Measurements from ENCODE around the gene CTCFL.

DNA sequence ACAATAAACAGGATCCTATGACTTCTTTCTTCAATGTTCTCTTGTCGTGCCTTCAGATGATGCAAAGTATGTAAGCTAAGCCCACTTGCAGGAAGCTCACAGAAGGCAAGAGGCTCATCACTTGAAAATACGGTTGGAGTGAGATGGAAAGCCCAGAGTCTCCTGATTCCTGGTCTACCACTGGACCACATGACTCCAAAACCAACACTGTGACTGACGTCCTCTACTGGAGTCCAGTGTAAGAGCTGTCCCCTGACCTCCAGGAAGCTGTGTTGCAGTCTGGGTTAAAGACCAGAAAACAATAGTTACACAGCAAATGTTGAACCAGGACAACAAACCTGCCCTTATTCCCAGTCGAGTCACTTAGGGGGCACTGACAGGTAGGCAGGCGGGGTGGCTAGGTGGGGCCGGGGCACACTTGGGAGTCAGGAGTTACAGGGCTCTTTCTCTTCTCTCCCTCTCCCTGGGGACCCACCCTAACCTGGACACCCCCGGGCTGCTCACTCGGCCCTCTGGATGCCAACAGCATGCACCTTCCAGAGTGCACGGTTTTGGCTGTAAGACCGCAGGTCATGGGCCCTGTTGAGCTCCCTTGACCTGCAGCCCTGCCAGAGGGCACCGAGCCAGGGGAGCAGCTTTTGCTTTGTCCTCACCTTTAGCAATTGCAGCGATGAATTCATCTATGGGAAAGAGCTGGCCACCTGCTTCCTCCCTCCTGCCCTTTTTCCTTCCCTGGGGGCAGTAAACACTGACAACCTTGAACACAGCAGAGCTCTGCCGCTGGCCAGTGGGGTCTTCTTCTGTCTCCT, 43.4 kb upstream of the CTCFL start:
- TF ChIP-seq POLR2AphosphoS5 (IDR thresholded peaks at IDR 0.05; ENCODE audit: low read depth, low read length) (no peak), POLR2A (IDR thresholded peaks at IDR 0.05; ENCODE audit: low read depth, low read length) (no peak), POU2F2 (IDR thresholded peaks at IDR 0.05; ENCODE audit: low read depth, low read length) (no peak), TAF1 (IDR thresholded peaks at IDR 0.05; ENCODE audit: low read depth, low read length) (no peak), SPI1 (IDR thresholded peaks at IDR 0.05; ENCODE audit: low read depth, low read length) (no peak)

Measured in GM12891 (cell line).